Measurements from ENCODE around the gene ZNF608. TPM values are rescaled to one million over a fixed set of nuclear protein-coding genes. Genes with fewer than 3 reads are reported as not detected.

Gene ZNF608
- polyA plus RNA-seq, 1 donor (not counting 4 experiments of a cell fraction or from before 2014, with no cell fraction given): 1.1 TPM

- peak overlapping the region; percentile 83 for H3K4me2 ChIP-seq (ENCODE audit: control insufficient read depth, extremely low read depth, insufficient read depth, low read depth, low read length)
- FAIRE-seq: peak; percentile 99
- dilution Hi-C loops (cut with MboI; ENCODE audit: extremely low pct_ligation_motif_present, low sequenced_read_pairs): no loop called here
These were observed 3.3 kb downstream of the ZNF608 start for GRCh38 chr5:124742983-124743601.

GRCh38 chr5:124742521-124742920 is 3.9 kb downstream of the ZNF608 start:
- H3K9ac ChIP-seq (ENCODE audit: control insufficient read depth, extremely low read depth, insufficient read depth, low read length): no peak overlapping the region
- no peak overlapping the region for H3K4me3 ChIP-seq (ENCODE audit: control insufficient read depth in 2 of 3, extremely low read depth in 1 of 3, insufficient read depth in 2 of 3, low read depth in 1 of 3, low read length in 3 of 3)
- dilution Hi-C loops (cut with MboI; ENCODE audit: extremely low pct_ligation_motif_present, low sequenced_read_pairs): no loop called here
- FAIRE-seq: no peak
- H3K79me2 ChIP-seq (ENCODE audit: control insufficient read depth, insufficient read depth, low read length): no peaks in the 10 kb centered on the region
- H3K27me3 ChIP-seq (ENCODE audit: control insufficient read depth, extremely low read depth, insufficient read depth, low read length): peaks cover 10% of the 10 kb centered on the region
- H4K20me1 ChIP-seq (ENCODE audit: control insufficient read depth, extremely low read depth, insufficient read depth, low read length): no peaks in the 10 kb centered on the region
- H3K4me2 ChIP-seq (ENCODE audit: control insufficient read depth, extremely low read depth, insufficient read depth, low read depth, low read length): peak overlapping the region; percentile 83
- no peaks in the 10 kb centered on the region for H3K9me1 ChIP-seq (ENCODE audit: control insufficient read depth, extremely low read depth, insufficient read depth, low read length)
- no peak for TF ChIP-seq CTCF (optimal IDR thresholded peaks at IDR 0.05 in 1 of 3, IDR thresholded peaks at IDR 0.05 in 1 of 3, conservative IDR thresholded peaks at IDR 0.05 in 1 of 3; ENCODE audit: extremely low read depth in 1 of 3, insufficient read depth in 2 of 3, low read length in 3 of 3)
- no peak for TF ChIP-seq EZH2 (IDR thresholded peaks at IDR 0.05; ENCODE audit: low read length)
- no peaks in the 10 kb centered on the region for H3K36me3 ChIP-seq (ENCODE audit: control insufficient read depth in 2 of 2, extremely low read depth in 1 of 2, insufficient read depth in 2 of 2, low read length in 2 of 2)
- no peaks in the 10 kb centered on the region for H3K9me3 ChIP-seq (ENCODE audit: control insufficient read depth, low read depth, low read length)
- no peak for DNase-seq (ENCODE audit: low read depth, low spot score)
- peaks cover 42% of the 10 kb centered on the region for H3K4me1 ChIP-seq (ENCODE audit: control insufficient read depth, extremely low read depth, insufficient read depth, low read length)
- H2AFZ ChIP-seq (ENCODE audit: control insufficient read depth, low read length): no peak overlapping the region
- peak overlapping the region; percentile 58 for H3K27ac ChIP-seq (ENCODE audit: control insufficient read depth, insufficient read depth, low read length)

More at GRCh38 chr5:124742983-124743601, 3.3 kb downstream of the ZNF608 start:
- Histone ChIP-seq H3K27me3 (ENCODE audit: control insufficient read depth, extremely low read depth, insufficient read depth, low read length) (peaks cover 15% of the 10 kb centered on the region), H4K20me1 (ENCODE audit: control insufficient read depth, extremely low read depth, insufficient read depth, low read length) (no peaks in the 10 kb centered on the region), H3K9me1 (ENCODE audit: control insufficient read depth, extremely low read depth, insufficient read depth, low read length) (no peaks in the 10 kb centered on the region), H3K9me3 (ENCODE audit: control insufficient read depth, low read depth, low read length) (no peaks in the 10 kb centered on the region), H3K27ac (ENCODE audit: control insufficient read depth, insufficient read depth, low read length) (peak overlapping the region; percentile 58), H3K4me1 (ENCODE audit: control insufficient read depth, extremely low read depth, insufficient read depth, low read length) (peaks cover 42% of the 10 kb centered on the region), H2AFZ (ENCODE audit: control insufficient read depth, low read length) (no peak overlapping the region), H3K36me3 (ENCODE audit: control insufficient read depth in 2 of 2, extremely low read depth in 1 of 2, insufficient read depth in 2 of 2, low read length in 2 of 2) (no peaks in the 10 kb centered on the region), H3K9ac (ENCODE audit: control insufficient read depth, extremely low read depth, insufficient read depth, low read length) (peak overlapping the region; percentile 40), H3K79me2 (ENCODE audit: control insufficient read depth, insufficient read depth, low read length) (no peaks in the 10 kb centered on the region), H3K4me3 (ENCODE audit: control insufficient read depth in 2 of 3, extremely low read depth in 1 of 3, insufficient read depth in 2 of 3, low read depth in 1 of 3, low read length in 3 of 3) (peak overlapping the region in 2 of 3 experiments; percentile 14 to 50)
- peak; percentile 70 for DNase-seq (ENCODE audit: low read depth, low spot score)
- TF ChIP-seq CTCF (optimal IDR thresholded peaks at IDR 0.05 in 1 of 3, IDR thresholded peaks at IDR 0.05 in 1 of 3, conservative IDR thresholded peaks at IDR 0.05 in 1 of 3; ENCODE audit: extremely low read depth in 1 of 3, insufficient read depth in 2 of 3, low read length in 3 of 3) (no peak), EZH2 (IDR thresholded peaks at IDR 0.05; ENCODE audit: low read length) (no peak)
